NCI-H128 (cell line): Measurements from ENCODE around the gene HOMER2.
"Not testable (repeated sequence)": the region's sequence is repeated elsewhere in the genome, so short reads cannot be mapped to it uniquely, and the experiment has no call there.

Experiments used
- DNase-seq: peaks from one replicate; lab custom pipeline; 2025; ENCODE audit not compliant: unreplicated experiment; lab: John Stamatoyannopoulos, UW

HOMER2 gene

GRCh38 chr15:82898961-82899360 is 53.6 kb downstream of the HOMER2 start:
- DNase-seq: no peak

DNA sequence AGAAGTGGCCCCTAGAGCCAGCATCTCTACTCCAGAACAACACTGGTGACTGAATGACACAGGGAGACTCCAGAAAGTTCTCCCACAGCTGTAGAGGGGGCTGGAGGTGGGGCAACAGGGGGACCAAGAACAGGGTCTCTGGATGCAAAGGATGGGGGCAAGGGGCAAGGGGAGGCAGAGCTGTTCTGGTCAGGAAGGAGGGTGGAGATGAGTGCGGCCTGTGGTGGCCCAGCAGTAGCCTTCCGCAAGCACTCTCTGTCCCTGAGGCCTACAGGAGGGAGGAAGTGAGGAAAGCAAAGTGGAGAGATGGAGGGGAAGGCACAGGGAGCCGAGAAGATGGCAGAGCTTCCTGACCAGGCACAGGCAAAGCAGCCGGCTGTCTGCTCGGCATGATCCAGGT is 56.5 kb downstream of the HOMER2 start:
- no peak for DNase-seq

DNA sequence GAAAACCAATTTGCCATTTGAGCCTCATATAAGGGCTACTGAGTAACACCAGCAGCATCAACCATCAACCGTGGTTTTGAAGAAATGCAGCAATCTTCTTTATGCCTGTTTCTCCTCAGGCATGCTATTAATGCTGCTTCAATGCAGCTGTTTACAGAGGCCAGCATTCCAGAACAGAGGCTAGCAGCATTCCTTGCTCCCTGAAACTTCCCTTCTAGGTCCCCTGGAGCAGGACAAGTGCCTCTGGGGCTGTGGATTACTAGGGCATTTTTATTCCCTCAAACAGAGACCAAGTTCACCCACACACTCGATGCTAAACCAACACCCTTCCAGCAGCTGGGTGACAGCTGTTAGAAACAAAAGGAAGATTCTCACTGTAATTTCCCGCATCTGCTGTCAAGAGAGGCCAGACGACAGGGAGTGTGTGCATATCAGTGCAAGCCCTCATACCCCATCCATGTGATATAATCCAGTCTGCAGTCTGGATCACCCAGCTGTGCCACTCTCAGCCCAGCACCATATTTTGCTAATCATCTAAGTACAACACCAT is 57.5 kb downstream of the HOMER2 start:
- DNase-seq: no peak

DNA sequence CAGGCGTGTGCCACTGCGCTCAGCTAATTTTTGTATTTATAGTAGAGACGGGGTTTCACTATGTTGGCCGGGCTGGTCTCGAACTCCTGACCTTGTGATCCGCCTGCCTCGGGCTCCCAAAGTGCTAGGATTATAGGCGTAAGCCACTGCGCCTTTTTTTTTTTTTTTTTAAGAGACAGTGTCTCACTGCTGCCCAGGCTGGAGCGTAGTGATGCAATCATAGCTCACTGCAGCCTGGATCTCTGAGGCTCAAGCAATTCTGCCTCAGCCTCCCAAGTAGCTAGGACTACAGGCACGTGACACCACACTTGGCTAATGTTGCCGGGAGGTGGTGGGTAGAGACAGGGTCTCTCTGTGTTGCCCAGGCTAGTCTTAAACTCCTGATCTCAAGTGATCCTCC is 59.0 kb downstream of the HOMER2 start:
- not testable (repeated sequence) for DNase-seq

- DNase-seq: no peak
Observed at GRCh38 chr15:82892573-82892972, 59.9 kb downstream of the HOMER2 start.

DNA sequence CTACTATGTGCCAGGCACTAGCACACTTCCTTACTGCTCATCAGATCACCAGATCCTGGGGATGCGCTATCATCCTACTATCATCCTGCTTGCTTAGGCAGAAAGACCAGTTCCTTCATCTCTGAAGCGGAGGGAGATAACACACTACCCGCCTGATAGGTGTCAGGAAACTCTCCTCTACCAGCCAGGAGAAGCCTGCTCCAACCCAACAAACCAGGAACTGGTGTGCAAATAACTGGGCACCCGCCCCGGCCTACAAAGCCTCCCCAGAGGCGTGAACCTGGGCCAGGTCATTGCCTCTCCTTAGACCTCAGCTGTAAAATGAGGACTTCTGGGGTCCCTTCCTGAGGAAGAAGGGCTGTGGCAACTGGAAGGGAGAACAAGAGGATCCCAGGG is 61.5 kb downstream of the HOMER2 start:
- no peak for DNase-seq

GRCh38 chr15:82890338-82890994 is 62.1 kb downstream of the HOMER2 start:
- DNase-seq: no peak

GRCh38 chr15:82882273-82882928 is 70.1 kb downstream of the HOMER2 start:
- no peak for DNase-seq

- DNase-seq: no peak
Observed at GRCh38 chr15:82881747-82882146, 70.8 kb downstream of the HOMER2 start.

DNA sequence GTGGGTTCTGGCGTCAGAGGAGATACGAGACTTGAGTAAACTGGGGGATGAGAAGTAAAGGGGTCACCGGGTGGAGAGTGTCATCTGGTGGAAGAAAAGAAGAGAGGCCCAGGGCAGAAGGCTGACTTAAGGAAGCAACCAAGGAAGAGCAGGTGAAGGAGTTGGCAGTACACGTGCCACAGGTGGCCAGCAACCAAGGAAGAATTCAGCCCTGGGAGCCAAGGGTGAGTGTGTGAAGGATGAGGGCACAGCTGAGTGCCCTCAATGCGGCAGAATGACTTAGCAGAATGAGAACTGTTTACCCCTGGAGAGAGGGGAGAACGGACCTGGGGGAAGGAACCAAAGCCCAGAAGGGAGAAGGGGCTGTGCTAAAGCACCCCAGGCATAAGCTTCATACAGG is 71.8 kb downstream of the HOMER2 start:
- no peak for DNase-seq

- no peak for DNase-seq
Observed at GRCh38 chr15:82878325-82878724, 74.2 kb downstream of the HOMER2 start.

DNA sequence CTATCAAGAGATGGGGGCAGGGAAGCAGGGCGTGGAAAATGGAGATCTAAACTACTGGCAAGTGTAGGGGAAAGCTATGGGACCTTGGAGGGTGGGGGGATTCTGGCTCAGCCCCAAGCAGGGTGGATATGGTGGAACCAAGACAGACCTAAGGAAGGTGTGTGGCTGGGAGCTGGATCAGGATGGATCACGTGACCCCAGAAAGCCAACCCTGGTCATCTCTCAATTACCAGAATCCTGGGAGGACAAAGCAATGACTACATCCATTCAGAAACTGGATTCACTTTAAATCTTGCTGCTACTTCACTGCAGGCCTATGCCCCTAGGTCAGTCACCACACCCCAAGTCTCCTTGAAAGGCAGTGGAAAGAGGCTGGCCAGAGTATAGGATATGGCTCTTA is 74.7 kb downstream of the HOMER2 start:
- DNase-seq: no peak

GRCh38 chr15:82875411-82876003 is 77.0 kb downstream of the HOMER2 start:
- no peak for DNase-seq

DNA sequence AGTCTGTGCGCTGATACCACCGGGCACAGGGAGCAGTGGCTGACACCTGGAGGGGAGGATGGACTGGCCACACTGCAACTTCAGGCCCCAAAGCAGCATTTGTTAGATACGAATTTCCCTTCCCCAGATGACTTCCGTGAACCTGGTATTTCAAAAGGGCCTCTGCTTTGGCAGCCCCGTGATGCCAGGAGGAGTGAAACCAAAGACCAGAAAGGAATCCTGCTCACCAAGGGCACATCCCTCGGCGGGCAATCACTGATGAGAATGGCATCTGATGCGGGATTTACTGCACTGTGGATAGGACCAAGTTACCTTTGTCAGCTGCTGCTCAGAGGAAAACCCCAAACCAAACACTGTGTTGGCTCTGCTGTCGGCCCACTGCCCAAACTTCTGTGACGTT is 77.6 kb downstream of the HOMER2 start:
- DNase-seq: no peak

DNA sequence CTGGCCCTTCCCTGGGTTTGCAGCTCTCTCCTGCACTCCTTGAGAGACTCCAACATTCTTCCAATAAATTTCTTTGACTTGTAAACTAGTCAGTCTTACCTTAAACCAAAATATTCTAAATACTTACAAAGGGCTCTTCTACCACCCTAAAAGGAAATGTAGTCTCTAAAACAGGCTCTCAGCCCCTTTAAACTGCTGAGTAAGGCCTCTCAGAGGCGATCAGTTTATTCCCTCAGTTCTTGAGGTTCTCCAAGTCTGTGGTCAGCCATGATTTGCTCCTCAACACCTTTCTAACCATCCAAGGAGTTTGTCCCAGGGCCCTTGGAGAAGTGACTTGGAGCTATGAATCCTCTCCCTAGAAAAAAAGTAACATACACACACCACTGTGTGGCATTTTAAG is 78.3 kb downstream of the HOMER2 start:
- DNase-seq: no peak

DNA sequence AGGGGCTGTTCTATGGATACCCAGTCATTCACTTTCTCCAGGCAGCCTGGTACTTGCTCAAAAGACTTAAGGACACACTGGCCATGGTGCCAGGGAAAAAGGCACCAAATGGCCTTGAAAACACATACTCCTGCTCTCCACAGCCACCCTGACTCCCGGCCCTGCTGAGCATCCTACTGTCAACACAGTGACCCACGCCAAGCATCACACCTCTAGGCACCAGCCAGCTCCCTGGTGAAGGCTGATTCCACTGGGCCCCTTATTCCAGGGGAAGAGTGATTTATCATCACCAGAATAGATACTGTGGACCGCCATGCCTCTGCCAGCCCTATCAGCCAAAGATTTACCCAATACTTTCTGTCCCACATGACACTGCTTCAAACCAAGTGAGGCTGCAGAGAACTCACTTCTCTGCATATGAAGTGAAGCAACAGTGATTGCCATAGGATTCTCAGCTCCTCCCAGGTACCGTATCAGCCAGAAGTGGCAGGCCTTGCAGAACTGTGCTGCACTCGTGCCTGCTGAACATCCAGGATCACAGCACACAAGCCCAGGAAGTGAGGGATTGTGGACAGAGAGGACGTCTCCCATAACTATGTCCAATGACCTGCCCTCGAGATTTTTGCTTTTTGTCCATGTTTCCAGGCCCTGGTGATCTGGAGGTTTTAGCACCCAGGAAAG is 79.4 kb downstream of the HOMER2 start:
- no peak for DNase-seq

- DNase-seq: no peak
Observed at GRCh38 chr15:82871832-82872484, 80.6 kb downstream of the HOMER2 start.

DNA sequence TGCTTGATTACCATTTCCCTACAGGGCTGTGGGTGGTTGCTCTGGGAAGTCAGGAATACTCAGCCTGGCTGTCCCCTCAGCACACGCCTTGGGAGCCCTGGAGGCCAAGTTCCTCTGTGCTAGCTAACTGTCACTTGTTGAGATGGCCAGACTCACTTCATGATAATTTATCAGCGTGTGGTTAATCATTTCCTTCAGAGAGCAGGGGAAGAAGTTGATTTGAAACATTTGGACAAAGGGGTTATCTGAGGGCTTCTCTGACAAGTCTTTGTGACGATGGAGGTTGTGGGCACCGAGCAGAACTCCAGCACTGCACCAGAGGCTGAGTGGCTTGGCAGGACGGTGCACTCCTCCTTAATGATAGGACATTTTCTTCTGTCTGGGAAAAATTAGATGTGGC is 81.2 kb downstream of the HOMER2 start:
- DNase-seq: no peak

- DNase-seq: no peak
Observed at GRCh38 chr15:82870727-82871320, 81.7 kb downstream of the HOMER2 start.

DNA sequence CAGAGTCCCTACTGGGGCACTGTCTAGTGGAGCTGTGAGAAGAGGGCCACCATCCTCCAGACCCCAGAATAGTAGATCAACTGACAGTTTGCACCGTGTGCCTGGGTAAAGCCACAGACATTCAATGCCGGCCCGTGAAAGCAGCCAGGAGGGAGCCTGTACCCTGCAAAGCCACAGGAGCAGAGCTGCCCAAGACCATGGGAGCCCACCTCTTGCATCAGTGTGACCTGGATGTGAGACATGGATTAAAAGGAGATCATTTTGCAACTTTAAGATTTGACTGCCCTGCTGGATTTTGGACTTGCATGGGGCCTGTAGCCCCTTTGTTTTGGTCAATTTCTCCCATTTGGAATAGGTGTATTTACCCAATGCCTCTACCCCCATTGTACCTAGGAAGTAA is 86.5 kb downstream of the HOMER2 start:
- not testable (repeated sequence) for DNase-seq

DNA sequence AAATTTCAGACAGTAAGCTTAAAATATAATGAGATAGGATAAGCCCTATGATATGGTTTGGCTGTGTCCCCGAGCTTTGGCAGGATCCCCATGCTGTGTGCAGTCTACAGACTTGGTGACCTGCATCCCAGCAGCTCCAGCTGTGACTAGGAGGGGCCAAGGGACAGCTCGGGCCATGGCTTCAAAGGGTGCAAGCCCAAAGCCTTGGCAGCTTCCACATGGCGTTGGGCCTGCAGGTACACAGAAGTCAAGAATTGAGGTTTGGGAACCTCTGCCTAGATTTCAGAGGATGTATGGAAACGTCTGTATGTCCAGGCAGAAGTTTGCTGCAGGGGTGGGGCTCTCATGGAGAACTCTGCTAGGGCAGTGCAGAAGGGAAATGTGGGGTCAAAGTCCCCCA is 86.9 kb downstream of the HOMER2 start:
- DNase-seq: not testable (repeated sequence)
